ENCODE measurements around the gene OLFML2A.

The OLFML2A gene

GRCh38 chr9:124788542-124789217, 11.7 kb downstream of the OLFML2A start:
- no peak for TF ChIP-seq EZH2phosphoT487 (conservative IDR thresholded peaks at IDR 0.05; ENCODE audit: low read length)
- no peak for TF ChIP-seq CTCF (IDR thresholded peaks at IDR 0.05; ENCODE audit: insufficient read depth, low read length, poor library complexity, severe bottlenecking)
- Histone ChIP-seq H3K4me3 (ENCODE audit: insufficient read depth, low read length, poor library complexity, severe bottlenecking) (no peak overlapping the region), H4K20me1 (ENCODE audit: low read depth, low read length) (no peaks in the 10 kb centered on the region), H3K79me2 (ENCODE audit: insufficient read depth, low read length) (no peaks in the 10 kb centered on the region), H3K9ac (ENCODE audit: low read length) (no peak overlapping the region), H3K27ac (ENCODE audit: low read depth, low read length) (no peak overlapping the region), H3K4me2 (ENCODE audit: low read depth, low read length, poor library complexity, severe bottlenecking) (no peak overlapping the region), H3K36me3 (ENCODE audit: low read length) (no peaks in the 10 kb centered on the region), H3F3A (ENCODE audit: insufficient read depth) (no peaks in the 10 kb centered on the region), H2AFZ (ENCODE audit: low read depth, low read length, severe bottlenecking) (no peak overlapping the region), H3K9me3 (ENCODE audit: insufficient read depth, low read length) (no peaks in the 10 kb centered on the region), H3K9me2 (replicated peaks; ENCODE audit: insufficient read depth, low read length) (no peaks in the 10 kb centered on the region), H3K27me3 (ENCODE audit: low read length) (no peaks in the 10 kb centered on the region)

GRCh38 chr9:124789531-124789930, 12.6 kb downstream of the OLFML2A start:
- Histone ChIP-seq H3K36me3 (ENCODE audit: low read length) (no peaks in the 10 kb centered on the region), H3K27ac (ENCODE audit: low read depth, low read length) (no peak overlapping the region), H2AFZ (ENCODE audit: low read depth, low read length, severe bottlenecking) (no peak overlapping the region), H3F3A (ENCODE audit: insufficient read depth) (no peaks in the 10 kb centered on the region), H3K9ac (ENCODE audit: low read length) (no peak overlapping the region), H3K9me3 (ENCODE audit: insufficient read depth, low read length) (no peaks in the 10 kb centered on the region), H3K79me2 (ENCODE audit: insufficient read depth, low read length) (no peaks in the 10 kb centered on the region), H3K4me3 (ENCODE audit: insufficient read depth, low read length, poor library complexity, severe bottlenecking) (no peak overlapping the region), H3K4me2 (ENCODE audit: low read depth, low read length, poor library complexity, severe bottlenecking) (no peak overlapping the region), H4K20me1 (ENCODE audit: low read depth, low read length) (no peaks in the 10 kb centered on the region), H3K9me2 (replicated peaks; ENCODE audit: insufficient read depth, low read length) (no peaks in the 10 kb centered on the region), H3K27me3 (ENCODE audit: low read length) (no peaks in the 10 kb centered on the region)
- no peak for TF ChIP-seq EZH2phosphoT487 (conservative IDR thresholded peaks at IDR 0.05; ENCODE audit: low read length)
- no peak for TF ChIP-seq CTCF (IDR thresholded peaks at IDR 0.05; ENCODE audit: insufficient read depth, low read length, poor library complexity, severe bottlenecking)

GRCh38 chr9:124790301-124790700, 13.4 kb downstream of the OLFML2A start:
- no peak overlapping the region for H3K9ac ChIP-seq (ENCODE audit: low read length)

More at GRCh38 chr9:124790301-124790700, 13.4 kb downstream of the OLFML2A start:
- no peak overlapping the region for H3K4me2 ChIP-seq (ENCODE audit: low read depth, low read length, poor library complexity, severe bottlenecking)
- no peaks in the 10 kb centered on the region for H3F3A ChIP-seq (ENCODE audit: insufficient read depth)
- H3K27me3 ChIP-seq (ENCODE audit: low read length), result no peaks in the 10 kb centered on the region
- H3K9me3 ChIP-seq (ENCODE audit: insufficient read depth, low read length), result no peaks in the 10 kb centered on the region
- no peaks in the 10 kb centered on the region for H3K36me3 ChIP-seq (ENCODE audit: low read length)
- TF ChIP-seq EZH2phosphoT487 (conservative IDR thresholded peaks at IDR 0.05; ENCODE audit: low read length) (no peak), CTCF (IDR thresholded peaks at IDR 0.05; ENCODE audit: insufficient read depth, low read length, poor library complexity, severe bottlenecking) (no peak)
- no peaks in the 10 kb centered on the region for H3K9me2 ChIP-seq (replicated peaks; ENCODE audit: insufficient read depth, low read length)
- H3K79me2 ChIP-seq (ENCODE audit: insufficient read depth, low read length), result no peaks in the 10 kb centered on the region
- H3K27ac ChIP-seq (ENCODE audit: low read depth, low read length), result no peak overlapping the region
- no peak overlapping the region for H2AFZ ChIP-seq (ENCODE audit: low read depth, low read length, severe bottlenecking)
- no peak overlapping the region for H3K4me3 ChIP-seq (ENCODE audit: insufficient read depth, low read length, poor library complexity, severe bottlenecking)
- H4K20me1 ChIP-seq (ENCODE audit: low read depth, low read length), result no peaks in the 10 kb centered on the region
